T-helper 17 cell (primary cell): ENCODE results near the gene XXYLT1. TPM values are rescaled to one million over a fixed set of nuclear protein-coding genes. Genes with fewer than 3 reads are reported as not detected.

ENCODE experiments used
- ATAC-seq: fragments of 150-1000 bp; cut with Tn5 transposase; 2 replicates; pipeline ENCODE4 v1.10.0; 2021; ENCODE audit warnings: mild to moderate bottlenecking, moderate library complexity
- DNase-seq, 3 donors: peaks; one replicate each; pipeline versions ENCODE4 v3.0.0 to v3.0.0-alpha.2; 2020 to 2021
- H3K9me3 ChIP-seq: one replicate; pipeline ENCODE4 v1.7.0; 2013; ENCODE audit warnings: low read length, mild to moderate bottlenecking; ENCODE audit not compliant: control insufficient read depth, poor library complexity, severe bottlenecking
- H3K27ac Mint-ChIP-seq: one replicate; pipeline ENCODE4 v1.8.0; 2022; ENCODE audit warnings: mild to moderate bottlenecking, moderate library complexity, mixed read lengths
- H3K27me3 Mint-ChIP-seq: one replicate; pipeline ENCODE4 v1.8.0; 2022; ENCODE audit warnings: mixed read lengths
- H3K36me3 Mint-ChIP-seq: one replicate; pipeline ENCODE4 v1.8.0; 2022; ENCODE audit warnings: low read depth, mixed read lengths
- H3K4me1 Mint-ChIP-seq: one replicate; pipeline ENCODE4 v1.8.0; 2022; ENCODE audit warnings: mild to moderate bottlenecking, mixed read lengths
- H3K4me3 Mint-ChIP-seq: one replicate; pipeline ENCODE4 v1.8.0; 2022; ENCODE audit warnings: mild to moderate bottlenecking, moderate library complexity, mixed read lengths
- total RNA-seq, 4 donors: library from RNA in 2 of 4; stranded (reverse) in 2 of 4; gene quantifications; one replicate each; pipeline ENCODE4 v1.2.3 and lab custom pipeline; 2022 to 2026

Gene XXYLT1
- total RNA-seq, 2 donors from 2014 or later = 7.6 to 7.7 TPM

GRCh38 chr3:195069501-195070251, 201.3 kb downstream of the XXYLT1 start:
- Mint-ChIP-seq H3K4me3 (no peak overlapping the region), H3K27me3 (no peaks in the 10 kb centered on the region), H3K36me3 (peaks cover 2% of the 10 kb centered on the region), H3K4me1 (peaks cover 2% of the 10 kb centered on the region), H3K27ac (no peak overlapping the region)
- no peaks in the 10 kb centered on the region for H3K9me3 ChIP-seq
- ATAC-seq (no peak), DNase-seq (no peak)

- no peaks in the 10 kb centered on the region for H3K9me3 ChIP-seq
- no peak for DNase-seq
- Mint-ChIP-seq H3K27ac (no peak overlapping the region), H3K27me3 (no peaks in the 10 kb centered on the region), H3K4me3 (no peak overlapping the region), H3K36me3 (peaks cover 2% of the 10 kb centered on the region), H3K4me1 (peaks cover 2% of the 10 kb centered on the region)
- ATAC-seq = no peak
Observed at GRCh38 chr3:195068084-195069080, 202.6 kb downstream of the XXYLT1 start.

- Mint-ChIP-seq H3K4me3 (no peak overlapping the region), H3K4me1 (no peaks in the 10 kb centered on the region), H3K36me3 (peaks cover 2% of the 10 kb centered on the region), H3K27ac (no peak overlapping the region), H3K27me3 (peaks cover 11% of the 10 kb centered on the region)
- ATAC-seq = no peak
- H3K9me3 ChIP-seq = no peaks in the 10 kb centered on the region
- no peak for DNase-seq
Observed at GRCh38 chr3:195066441-195066841, 204.5 kb downstream of the XXYLT1 start.

GRCh38 chr3:195065864-195066185, 205.1 kb downstream of the XXYLT1 start:
- ATAC-seq (no peak), DNase-seq (no peak)
- no peaks in the 10 kb centered on the region for H3K9me3 ChIP-seq
- H3K27ac Mint-ChIP-seq = no peak overlapping the region
- H3K27me3 Mint-ChIP-seq = peaks cover 13% of the 10 kb centered on the region
- no peaks in the 10 kb centered on the region for H3K4me1 Mint-ChIP-seq
- H3K36me3 Mint-ChIP-seq = peaks cover 2% of the 10 kb centered on the region
- no peak overlapping the region for H3K4me3 Mint-ChIP-seq

- DNase-seq = no peak
- Mint-ChIP-seq H3K27me3 (peaks cover 18% of the 10 kb centered on the region), H3K27ac (no peak overlapping the region), H3K4me3 (no peak overlapping the region), H3K4me1 (no peaks in the 10 kb centered on the region), H3K36me3 (peaks cover 2% of the 10 kb centered on the region)
- H3K9me3 ChIP-seq = no peaks in the 10 kb centered on the region
- no peak for ATAC-seq
Observed at GRCh38 chr3:195065142-195065863, 205.7 kb downstream of the XXYLT1 start.

- ATAC-seq = no peak
- no peak overlapping the region for H3K27ac Mint-ChIP-seq
- peaks cover 19% of the 10 kb centered on the region for H3K27me3 Mint-ChIP-seq
- H3K4me3 Mint-ChIP-seq = no peak overlapping the region
- H3K4me1 Mint-ChIP-seq = no peaks in the 10 kb centered on the region
- no peak for DNase-seq
- no peaks in the 10 kb centered on the region for H3K9me3 ChIP-seq
- peaks cover 2% of the 10 kb centered on the region for H3K36me3 Mint-ChIP-seq
Observed at GRCh38 chr3:195064300-195064931, 206.5 kb downstream of the XXYLT1 start.

GRCh38 chr3:195063581-195064193, 207.3 kb downstream of the XXYLT1 start:
- Mint-ChIP-seq H3K36me3 (peaks cover 2% of the 10 kb centered on the region), H3K27me3 (peaks cover 27% of the 10 kb centered on the region), H3K4me1 (no peaks in the 10 kb centered on the region), H3K27ac (no peak overlapping the region), H3K4me3 (no peak overlapping the region)
- no peaks in the 10 kb centered on the region for H3K9me3 ChIP-seq
- DNase-seq = no peak
- ATAC-seq = no peak

- peaks cover 30% of the 10 kb centered on the region for H3K27me3 Mint-ChIP-seq
- no peaks in the 10 kb centered on the region for H3K9me3 ChIP-seq
- DNase-seq (no peak), ATAC-seq (no peak)
- no peak overlapping the region for H3K27ac Mint-ChIP-seq
- no peak overlapping the region for H3K4me3 Mint-ChIP-seq
- peaks cover under 1% of the 10 kb centered on the region for H3K36me3 Mint-ChIP-seq
- H3K4me1 Mint-ChIP-seq = no peaks in the 10 kb centered on the region
Observed at GRCh38 chr3:195062866-195063540, 208.0 kb downstream of the XXYLT1 start.

GRCh38 chr3:195061756-195062655, 209.0 kb downstream of the XXYLT1 start:
- no peak overlapping the region for H3K4me3 Mint-ChIP-seq
- peak in 1 of 3 donors; percentile 2 for DNase-seq
- no peak for ATAC-seq

GRCh38 chr3:195060531-195061291, 210.2 kb downstream of the XXYLT1 start:
- no peaks in the 10 kb centered on the region for H3K9me3 ChIP-seq
- Mint-ChIP-seq H3K36me3 (no peaks in the 10 kb centered on the region), H3K4me3 (no peak overlapping the region), H3K27me3 (peaks cover 36% of the 10 kb centered on the region), H3K4me1 (no peaks in the 10 kb centered on the region), H3K27ac (no peak overlapping the region)
- DNase-seq (peak in 1 of 3 donors; percentile 8), ATAC-seq (no peak)

More at GRCh38 chr3:195061756-195062655, 209.0 kb downstream of the XXYLT1 start:
- no peaks in the 10 kb centered on the region for H3K4me1 Mint-ChIP-seq
- no peaks in the 10 kb centered on the region for H3K9me3 ChIP-seq
- H3K27ac Mint-ChIP-seq = no peak overlapping the region
- H3K36me3 Mint-ChIP-seq = no peaks in the 10 kb centered on the region
- peaks cover 30% of the 10 kb centered on the region for H3K27me3 Mint-ChIP-seq

GRCh38 chr3:195060217-195060481, 210.8 kb downstream of the XXYLT1 start:
- DNase-seq = no peak
- Mint-ChIP-seq H3K4me1 (no peaks in the 10 kb centered on the region), H3K4me3 (no peak overlapping the region), H3K36me3 (no peaks in the 10 kb centered on the region), H3K27me3 (peaks cover 41% of the 10 kb centered on the region), H3K27ac (no peak overlapping the region)
- H3K9me3 ChIP-seq = no peaks in the 10 kb centered on the region
- ATAC-seq = no peak
